H9 (cell line): ENCODE data around the gene SERPINE2. TPM values are rescaled to one million over a fixed set of nuclear protein-coding genes. Genes with fewer than 3 reads are reported as not detected.

Source experiments
- DNase-seq: peaks from one replicate; pipeline ENCODE4 v3.0.0-alpha.2; 2017
- H2AFZ ChIP-seq: one replicate; pipeline ENCODE4 v1.6.1; 2013; ENCODE audit warnings: mild to moderate bottlenecking, low read length, control low read depth, moderate library complexity
- H2AK5ac ChIP-seq: 2 replicates; pipeline ENCODE4 v1.6.1; 2013; ENCODE audit warnings: low read length, control low read depth, mixed read lengths; ENCODE audit not compliant: insufficient read length
- H2BK120ac ChIP-seq: one replicate; pipeline ENCODE4 v1.6.1; 2013; ENCODE audit warnings: low read depth, mild to moderate bottlenecking, low read length, control low read depth, inconsistent platforms; ENCODE audit not compliant: poor library complexity, severe bottlenecking
- H2BK12ac ChIP-seq: 2 replicates; pipeline ENCODE4 v1.6.1; 2013; ENCODE audit warnings: low read length, control low read depth, mixed read lengths, low read depth; ENCODE audit not compliant: insufficient read length
- H2BK15ac ChIP-seq: 2 replicates; pipeline ENCODE4 v1.6.1; 2013; ENCODE audit warnings: low read depth, low read length, control low read depth
- H2BK20ac ChIP-seq: one replicate; pipeline ENCODE4 v1.6.1; 2013; ENCODE audit warnings: low read depth, mild to moderate bottlenecking, low read length, control low read depth, inconsistent platforms; ENCODE audit not compliant: poor library complexity, severe bottlenecking
- H2BK5ac ChIP-seq: 2 replicates; pipeline ENCODE4 v1.6.1; 2013; ENCODE audit warnings: low read length, control low read depth, mixed read lengths; ENCODE audit not compliant: insufficient read length
- H3K14ac ChIP-seq: 2 replicates; pipeline ENCODE4 v1.6.1; 2013; ENCODE audit warnings: low read length, control low read depth; ENCODE audit not compliant: insufficient read depth
- H3K18ac ChIP-seq: 2 replicates; pipeline ENCODE4 v1.6.1; 2013; ENCODE audit warnings: low read depth, mild to moderate bottlenecking, mixed read lengths, low read length, control low read depth; ENCODE audit not compliant: insufficient read length
- H3K23ac ChIP-seq: 2 replicates; pipeline ENCODE4 v1.6.1; 2013; ENCODE audit warnings: low read length, control low read depth, mixed read lengths, low read depth; ENCODE audit not compliant: insufficient read length
- H3K23me2 ChIP-seq: 2 replicates; pipeline ENCODE4 v1.6.1; 2013; ENCODE audit warnings: low read depth, mild to moderate bottlenecking, mixed read lengths, low read length, control low read depth; ENCODE audit not compliant: insufficient read length, poor library complexity, severe bottlenecking
- H3K27ac ChIP-seq: 2 replicates; pipeline ENCODE4 v1.5.1; 2013; ENCODE audit warnings: low read length, control low read depth, mixed read lengths, low read depth; ENCODE audit not compliant: insufficient read length
- H3K27me3 ChIP-seq: 2 replicates; pipeline ENCODE4 v1.6.1; 2013; ENCODE audit warnings: low read length, control low read depth, inconsistent platforms; ENCODE audit not compliant: insufficient read depth
- H3K4ac ChIP-seq: 2 replicates; pipeline ENCODE4 v1.6.1; 2013; ENCODE audit warnings: low read depth, mild to moderate bottlenecking, control low read depth, inconsistent platforms, low read length, moderate library complexity
- H3K4me1 ChIP-seq: 2 replicates; pipeline ENCODE4 v1.6.1; 2013; ENCODE audit warnings: low read length, control low read depth, inconsistent platforms; ENCODE audit not compliant: insufficient read depth
- H3K4me2 ChIP-seq: 2 replicates; pipeline ENCODE4 v1.6.1; 2013; ENCODE audit warnings: low read length, control low read depth, mixed read lengths; ENCODE audit not compliant: insufficient read length, insufficient read depth
- H3K56ac ChIP-seq: 2 replicates; pipeline ENCODE4 v1.6.1; 2013; ENCODE audit warnings: low read depth, mild to moderate bottlenecking, mixed read lengths, low read length, control low read depth; ENCODE audit not compliant: insufficient read length
- H3K79me1 ChIP-seq: 2 replicates; pipeline ENCODE4 v1.6.1; 2013; ENCODE audit warnings: low read depth, mild to moderate bottlenecking, moderate library complexity, low read length, control low read depth, inconsistent platforms; ENCODE audit not compliant: insufficient read depth, poor library complexity, severe bottlenecking
- H3K79me2 ChIP-seq: 2 replicates; pipeline ENCODE4 v1.6.1; 2013; ENCODE audit warnings: low read length, control low read depth, inconsistent platforms; ENCODE audit not compliant: insufficient read depth
- H3K9ac ChIP-seq: 2 replicates; pipeline ENCODE4 v1.6.1; 2013; ENCODE audit warnings: low read length, control low read depth, mixed read lengths; ENCODE audit not compliant: insufficient read length; ENCODE audit errors: extremely low read depth
- H3K9me3 ChIP-seq: one replicate; pipeline ENCODE4 v1.6.1; 2013; ENCODE audit warnings: low read depth, low read length, inconsistent platforms; ENCODE audit not compliant: control insufficient read depth
- H3T11ph ChIP-seq: one replicate; pipeline ENCODE4 v1.6.1; 2013; ENCODE audit warnings: mild to moderate bottlenecking, low read length, control low read depth, inconsistent platforms
- H4K20me1 ChIP-seq: one replicate; pipeline ENCODE4 v1.6.1; 2013; ENCODE audit not compliant: control insufficient read depth, insufficient read length, insufficient read depth
- H4K5ac ChIP-seq: 2 replicates; pipeline ENCODE4 v1.6.1; 2013; ENCODE audit warnings: low read depth, mild to moderate bottlenecking, mixed read lengths, low read length, control low read depth; ENCODE audit not compliant: insufficient read length
- H4K8ac ChIP-seq: replicated peaks from 2 replicates; pipeline ENCODE4 v1.6.1; 2013; ENCODE audit warnings: low read length, control low read depth, mixed read lengths, low read depth; ENCODE audit not compliant: insufficient read length
- H4K91ac ChIP-seq: 2 replicates; pipeline ENCODE4 v1.6.1; 2013; ENCODE audit warnings: low read depth, mild to moderate bottlenecking, moderate library complexity, mixed read lengths, low read length, control low read depth; ENCODE audit not compliant: insufficient read length
- H3K27ac Mint-ChIP-seq, 3 experiments: 2 replicates in 2 of 3; 3 replicates in 1 of 3; pipeline ENCODE4 v1.8.0; 2020 to 2021; ENCODE audit warnings: mixed read lengths in 3 of 3, mild to moderate bottlenecking in 1 of 3, moderate library complexity in 1 of 3
- H3K27me3 Mint-ChIP-seq: 2 replicates; pipeline ENCODE4 v1.8.0; 2021; ENCODE audit warnings: low read depth, mild to moderate bottlenecking, moderate library complexity, mixed read lengths
- H3K36me3 Mint-ChIP-seq, 3 experiments: 2 replicates in 2 of 3; 3 replicates in 1 of 3; pipeline ENCODE4 v1.8.0; 2020 to 2021; ENCODE audit warnings: low read depth in 3 of 3, mixed read lengths in 3 of 3; ENCODE audit not compliant: insufficient read depth in 1 of 3
- H3K4me1 Mint-ChIP-seq, 2 experiments: 2 replicates each; pipeline ENCODE4 v1.8.0; 2020; ENCODE audit warnings: mixed read lengths in 2 of 2
- H3K4me3 Mint-ChIP-seq, 2 experiments: 2 replicates in 1 of 2; 3 replicates in 1 of 2; pipeline ENCODE4 v1.8.0; 2020 to 2021; ENCODE audit warnings: mild to moderate bottlenecking in 2 of 2, mixed read lengths in 2 of 2, moderate library complexity in 1 of 2
- H3K9me3 Mint-ChIP-seq, 2 experiments: 2 replicates in 1 of 2; 3 replicates in 1 of 2; pipeline ENCODE4 v1.8.0; 2020; ENCODE audit warnings: mild to moderate bottlenecking in 2 of 2, mixed read lengths in 2 of 2, moderate library complexity in 1 of 2
- WGBS: extraction: QIAGEN DNeasy Blood & Tissue Kit; methylation state at CpG from one replicate; pipeline ENCODE4 v1.1.7; 2013; ENCODE audit warnings: missing lambda C conversion rate, low lambda C conversion rate, mixed read lengths; ENCODE audit not compliant: insufficient read length; ENCODE audit errors: extremely low coverage; 5-methylcytosine and 5-hydroxymethylcytosine counted together
- total RNA-seq: library from RNA; stranded (reverse); gene quantifications from 2 replicates; pipeline ENCODE4 v1.2.1, GENCODE V29; 2021
- TF ChIP-seq, protein P1 (sequence below): fragments of 200-600 bp; sonication (generic); conservative IDR thresholded peaks from 3 replicates; pipeline ENCODE4 v1.8.0; 2021; ENCODE audit warnings: antibody characterized with exemption, mild to moderate bottlenecking

Gene SERPINE2
- total RNA-seq, 1 experiment from 2014 or later, result 40.0 TPM

DNA sequence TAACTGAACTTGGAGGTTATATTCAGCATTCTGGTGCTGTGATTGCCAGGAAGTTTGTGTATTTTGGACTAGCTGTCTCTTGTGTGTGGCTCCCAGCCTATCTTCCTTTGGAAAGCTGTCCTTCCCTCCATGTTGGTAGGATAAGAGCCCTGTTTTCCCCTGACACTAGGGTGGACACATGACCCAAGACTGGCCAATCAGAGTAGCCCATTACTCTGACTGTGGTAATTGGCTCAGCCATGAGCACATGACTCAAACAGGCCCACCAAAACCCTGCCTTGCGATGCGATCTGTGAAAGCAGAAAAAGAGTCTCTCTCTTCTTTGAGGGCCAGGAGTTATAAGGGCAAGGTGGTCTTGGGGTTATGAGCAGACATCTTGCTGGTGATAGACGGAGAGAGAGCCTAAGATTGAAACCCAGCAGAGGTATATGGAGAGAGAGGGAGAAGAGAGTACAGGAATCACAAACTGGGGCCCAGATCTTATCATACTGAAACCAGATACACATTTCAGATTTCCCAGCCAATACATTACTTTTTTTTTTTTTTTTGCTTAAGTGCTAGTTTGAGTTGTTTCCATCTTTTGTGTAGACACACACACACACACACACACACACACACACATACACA lies 45.3 kb upstream of the SERPINE2 start:
- H3K9ac ChIP-seq, result no peak overlapping the region
- no peak overlapping the region for H4K8ac ChIP-seq

More for the DNA sequence above, 45.3 kb upstream of the SERPINE2 start:
- DNase-seq, result no peak
- H3K9me3 Mint-ChIP-seq, result no peaks in the 10 kb centered on the region
- peaks cover 0 to 6% of the 10 kb centered on the region in 2 experiments; a peak in 2 of 4 replicates for H3K4me1 Mint-ChIP-seq
- Histone ChIP-seq H3K79me1 (no peaks in the 10 kb centered on the region), H4K5ac (no peak overlapping the region), H3K9me3 (no peaks in the 10 kb centered on the region), H2BK20ac (no peak overlapping the region), H2BK120ac (no peak overlapping the region), H3T11ph (no peak overlapping the region), H2BK5ac (no peak overlapping the region), H3K4me2 (no peak overlapping the region), H3K18ac (no peak overlapping the region), H3K27ac (no peak overlapping the region), H3K23ac (no peak overlapping the region), H3K4me1 (no peaks in the 10 kb centered on the region; the same call in 1 of the 2 replicates), H2BK15ac (no peak overlapping the region), H3K4ac (no peak overlapping the region), H3K27me3 (no peaks in the 10 kb centered on the region), H3K14ac (no peak overlapping the region), H2AK5ac (no peak overlapping the region), H3K23me2 (no peaks in the 10 kb centered on the region), H2BK12ac (no peak overlapping the region), H4K91ac (no peak overlapping the region), H2AFZ (no peak overlapping the region), H3K79me2 (no peaks in the 10 kb centered on the region), H4K20me1 (no peaks in the 10 kb centered on the region), H3K56ac (no peak overlapping the region)
- no CpG with 5 or more reads among the region's 3 CpGs for WGBS
- no peak overlapping the region for H3K4me3 Mint-ChIP-seq
- TF ChIP-seq, protein P1, sequence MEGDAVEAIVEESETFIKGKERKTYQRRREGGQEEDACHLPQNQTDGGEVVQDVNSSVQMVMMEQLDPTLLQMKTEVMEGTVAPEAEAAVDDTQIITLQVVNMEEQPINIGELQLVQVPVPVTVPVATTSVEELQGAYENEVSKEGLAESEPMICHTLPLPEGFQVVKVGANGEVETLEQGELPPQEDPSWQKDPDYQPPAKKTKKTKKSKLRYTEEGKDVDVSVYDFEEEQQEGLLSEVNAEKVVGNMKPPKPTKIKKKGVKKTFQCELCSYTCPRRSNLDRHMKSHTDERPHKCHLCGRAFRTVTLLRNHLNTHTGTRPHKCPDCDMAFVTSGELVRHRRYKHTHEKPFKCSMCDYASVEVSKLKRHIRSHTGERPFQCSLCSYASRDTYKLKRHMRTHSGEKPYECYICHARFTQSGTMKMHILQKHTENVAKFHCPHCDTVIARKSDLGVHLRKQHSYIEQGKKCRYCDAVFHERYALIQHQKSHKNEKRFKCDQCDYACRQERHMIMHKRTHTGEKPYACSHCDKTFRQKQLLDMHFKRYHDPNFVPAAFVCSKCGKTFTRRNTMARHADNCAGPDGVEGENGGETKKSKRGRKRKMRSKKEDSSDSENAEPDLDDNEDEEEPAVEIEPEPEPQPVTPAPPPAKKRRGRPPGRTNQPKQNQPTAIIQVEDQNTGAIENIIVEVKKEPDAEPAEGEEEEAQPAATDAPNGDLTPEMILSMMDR, result no peak
- no peak overlapping the region for H3K27ac Mint-ChIP-seq
- no peaks in the 10 kb centered on the region; the same call in 1 of the 2 replicates for H3K27me3 Mint-ChIP-seq
- H3K36me3 Mint-ChIP-seq, result no peaks in the 10 kb centered on the region
